Measurements from ENCODE around the gene PIAS1.

PIAS1 gene

GRCh38 chr15:68191555-68191954, 137.4 kb downstream of the PIAS1 start:
- peaks cover 4% of the 10 kb centered on the region; the same call in 1 of the 2 replicates for H3K36me3 ChIP-seq (ENCODE audit: control insufficient read depth, insufficient read depth, low read length)
- WGBS (ENCODE audit: insufficient coverage, insufficient read length), result no CpG with 5 or more reads among the region's 3 CpGs
- no peak for DNase-seq (ENCODE audit: low read depth, low spot score)
- H3K27me3 ChIP-seq (ENCODE audit: control insufficient read depth, insufficient read depth, low read length), result no peaks in the 10 kb centered on the region
- H3K9me3 ChIP-seq (ENCODE audit: control insufficient read depth, insufficient read depth, low read length), result no peaks in the 10 kb centered on the region
- no peak overlapping the region for H3K4me3 ChIP-seq (ENCODE audit: low read length)
- no peaks in the 10 kb centered on the region for H3K4me1 ChIP-seq (ENCODE audit: control insufficient read depth, insufficient read depth, low read length)
- H3K27ac ChIP-seq (ENCODE audit: low read length), result no peak overlapping the region

GRCh38 chr15:68192117-68192516, 138.0 kb downstream of the PIAS1 start:
- WGBS (ENCODE audit: insufficient coverage, insufficient read length), result no CpG with 5 or more reads among the region's 4 CpGs
- no peak overlapping the region for H3K27ac ChIP-seq (ENCODE audit: low read length)

GRCh38 chr15:68192804-68193486, 138.8 kb downstream of the PIAS1 start:
- H3K4me3 ChIP-seq (ENCODE audit: low read length), result no peak overlapping the region
- no peaks in the 10 kb centered on the region for H3K27me3 ChIP-seq (ENCODE audit: control insufficient read depth, insufficient read depth, low read length)
- peaks cover 2% of the 10 kb centered on the region; the same call in 1 of the 2 replicates for H3K36me3 ChIP-seq (ENCODE audit: control insufficient read depth, insufficient read depth, low read length)
- no CpG with 5 or more reads among the region's 5 CpGs for WGBS (ENCODE audit: insufficient coverage, insufficient read length)
- H3K4me1 ChIP-seq (ENCODE audit: control insufficient read depth, insufficient read depth, low read length), result no peaks in the 10 kb centered on the region
- no peak for DNase-seq (ENCODE audit: low read depth, low spot score)
- H3K27ac ChIP-seq (ENCODE audit: low read length), result no peak overlapping the region
- H3K9me3 ChIP-seq (ENCODE audit: control insufficient read depth, insufficient read depth, low read length), result no peaks in the 10 kb centered on the region

More at GRCh38 chr15:68192117-68192516, 138.0 kb downstream of the PIAS1 start:
- Histone ChIP-seq H3K9me3 (ENCODE audit: control insufficient read depth, insufficient read depth, low read length) (no peaks in the 10 kb centered on the region), H3K4me3 (ENCODE audit: low read length) (no peak overlapping the region), H3K4me1 (ENCODE audit: control insufficient read depth, insufficient read depth, low read length) (no peaks in the 10 kb centered on the region), H3K27me3 (ENCODE audit: control insufficient read depth, insufficient read depth, low read length) (no peaks in the 10 kb centered on the region), H3K36me3 (ENCODE audit: control insufficient read depth, insufficient read depth, low read length) (peaks cover 4% of the 10 kb centered on the region; the same call in 1 of the 2 replicates)
- DNase-seq (ENCODE audit: low read depth, low spot score), result no peak

- H3K4me1 ChIP-seq (ENCODE audit: control insufficient read depth, insufficient read depth, low read length), result peaks cover 3% of the 10 kb centered on the region; the same call in 1 of the 2 replicates
- H3K27me3 ChIP-seq (ENCODE audit: control insufficient read depth, insufficient read depth, low read length), result no peaks in the 10 kb centered on the region
- H3K9me3 ChIP-seq (ENCODE audit: control insufficient read depth, insufficient read depth, low read length), result no peaks in the 10 kb centered on the region
- no peak for DNase-seq (ENCODE audit: low read depth, low spot score)
- H3K27ac ChIP-seq (ENCODE audit: low read length), result no peak overlapping the region
- H3K36me3 ChIP-seq (ENCODE audit: control insufficient read depth, insufficient read depth, low read length), result peaks cover 2% of the 10 kb centered on the region; the same call in 1 of the 2 replicates
- WGBS (ENCODE audit: insufficient coverage, insufficient read length), result no CpG with 5 or more reads among the region's 8 CpGs
- no peak overlapping the region for H3K4me3 ChIP-seq (ENCODE audit: low read length)
These were observed 141.4 kb downstream of the PIAS1 start for GRCh38 chr15:68195336-68196112.

GRCh38 chr15:68196445-68197169, 142.5 kb downstream of the PIAS1 start:
- Histone ChIP-seq H3K27me3 (ENCODE audit: control insufficient read depth, insufficient read depth, low read length) (no peaks in the 10 kb centered on the region), H3K4me1 (ENCODE audit: control insufficient read depth, insufficient read depth, low read length) (peaks cover 5% of the 10 kb centered on the region; the same call in 1 of the 2 replicates), H3K27ac (ENCODE audit: low read length) (no peak overlapping the region), H3K9me3 (ENCODE audit: control insufficient read depth, insufficient read depth, low read length) (no peaks in the 10 kb centered on the region), H3K4me3 (ENCODE audit: low read length) (no peak overlapping the region), H3K36me3 (ENCODE audit: control insufficient read depth, insufficient read depth, low read length) (peaks cover 2% of the 10 kb centered on the region; the same call in 1 of the 2 replicates)
- DNase-seq (ENCODE audit: low read depth, low spot score), result no peak
- no CpG with 5 or more reads among the region's 17 CpGs for WGBS (ENCODE audit: insufficient coverage, insufficient read length)

GRCh38 chr15:68197170-68197492, 143.0 kb downstream of the PIAS1 start:
- H3K27ac ChIP-seq (ENCODE audit: low read length), result no peak overlapping the region
- WGBS (ENCODE audit: insufficient coverage, insufficient read length), result no CpG with 5 or more reads among the region's 8 CpGs
- H3K36me3 ChIP-seq (ENCODE audit: control insufficient read depth, insufficient read depth, low read length), result peaks cover 2% of the 10 kb centered on the region; the same call in 1 of the 2 replicates
- no peak overlapping the region for H3K4me3 ChIP-seq (ENCODE audit: low read length)
- no peaks in the 10 kb centered on the region for H3K27me3 ChIP-seq (ENCODE audit: control insufficient read depth, insufficient read depth, low read length)
- no peak for DNase-seq (ENCODE audit: low read depth, low spot score)
- no peaks in the 10 kb centered on the region for H3K9me3 ChIP-seq (ENCODE audit: control insufficient read depth, insufficient read depth, low read length)
- peaks cover 5% of the 10 kb centered on the region; the same call in 1 of the 2 replicates for H3K4me1 ChIP-seq (ENCODE audit: control insufficient read depth, insufficient read depth, low read length)

GRCh38 chr15:68197661-68198437, 143.7 kb downstream of the PIAS1 start:
- Histone ChIP-seq H3K4me1 (ENCODE audit: control insufficient read depth, insufficient read depth, low read length) (peaks cover 5% of the 10 kb centered on the region; the same call in 1 of the 2 replicates), H3K36me3 (ENCODE audit: control insufficient read depth, insufficient read depth, low read length) (no peaks in the 10 kb centered on the region; the same call in 1 of the 2 replicates), H3K4me3 (ENCODE audit: low read length) (no peak overlapping the region), H3K27me3 (ENCODE audit: control insufficient read depth, insufficient read depth, low read length) (no peaks in the 10 kb centered on the region), H3K27ac (ENCODE audit: low read length) (no peak overlapping the region), H3K9me3 (ENCODE audit: control insufficient read depth, insufficient read depth, low read length) (no peaks in the 10 kb centered on the region)
- no peak for DNase-seq (ENCODE audit: low read depth, low spot score)
- no CpG with 5 or more reads among the region's 11 CpGs for WGBS (ENCODE audit: insufficient coverage, insufficient read length)

- no peak for DNase-seq (ENCODE audit: low read depth, low spot score)
- H3K4me1 ChIP-seq (ENCODE audit: control insufficient read depth, insufficient read depth, low read length), result peaks cover 5% of the 10 kb centered on the region; the same call in 1 of the 2 replicates
- H3K36me3 ChIP-seq (ENCODE audit: control insufficient read depth, insufficient read depth, low read length), result no peaks in the 10 kb centered on the region
- no CpG with 5 or more reads among the region's 11 CpGs for WGBS (ENCODE audit: insufficient coverage, insufficient read length)
- no peaks in the 10 kb centered on the region for H3K9me3 ChIP-seq (ENCODE audit: control insufficient read depth, insufficient read depth, low read length)
- H3K4me3 ChIP-seq (ENCODE audit: low read length), result no peak overlapping the region
- H3K27me3 ChIP-seq (ENCODE audit: control insufficient read depth, insufficient read depth, low read length), result no peaks in the 10 kb centered on the region
- no peak overlapping the region for H3K27ac ChIP-seq (ENCODE audit: low read length)
These were observed 145.2 kb downstream of the PIAS1 start for GRCh38 chr15:68199340-68199739.

GRCh38 chr15:68200016-68200861, 146.1 kb downstream of the PIAS1 start:
- H3K27ac ChIP-seq (ENCODE audit: low read length), result no peak overlapping the region
- no CpG with 5 or more reads among the region's 16 CpGs for WGBS (ENCODE audit: insufficient coverage, insufficient read length)
- H3K27me3 ChIP-seq (ENCODE audit: control insufficient read depth, insufficient read depth, low read length), result no peaks in the 10 kb centered on the region
- peaks cover 7% of the 10 kb centered on the region; the same call in 1 of the 2 replicates for H3K4me1 ChIP-seq (ENCODE audit: control insufficient read depth, insufficient read depth, low read length)
- no peaks in the 10 kb centered on the region for H3K9me3 ChIP-seq (ENCODE audit: control insufficient read depth, insufficient read depth, low read length)
- H3K36me3 ChIP-seq (ENCODE audit: control insufficient read depth, insufficient read depth, low read length), result no peaks in the 10 kb centered on the region
- H3K4me3 ChIP-seq (ENCODE audit: low read length), result no peak overlapping the region
- no peak for DNase-seq (ENCODE audit: low read depth, low spot score)
